Measurements from ENCODE around the gene CYSRT1.
A peak's percentile ranks its signal among the peaks of the same experiment; 100 is the strongest.

The CYSRT1 gene

GRCh38 chr9:137200311-137201204 lies 24.4 kb upstream of the CYSRT1 start, which contains the start of gene TPRN:
Gene TPRN (minus strand): TSS chr9:137200741. CDS start chr9:137200711, 30 bp downstream.
- ChIA-PET POLR2A (interaction anchor here (0.6 to 1.1 kb wide), 5 partner anchors 11 to 496 kb away, joined by 3 to 6 read pairs (median 4); partner anchors contain the start of gene ARRDC1), CTCF (interaction anchor here (2.5 to 2.6 kb wide), 2 partner anchors 11 to 13 kb away, joined by 5 to 14 read pairs; no protein-coding TSS in a partner anchor)
- Histone ChIP-seq H3K27me3 (replicated peaks in 2 of 5; ENCODE audit: control insufficient read depth in 4 of 5, insufficient read depth in 5 of 5, low read length in 4 of 5) (peaks cover 0 to 9% (median 0%) of the 10 kb centered on the region in 5 experiments), H3K4me1 (ENCODE audit: control extremely low read depth in 1 of 4, control insufficient read depth in 4 of 4, insufficient read depth in 4 of 4, low read length in 3 of 4) (peaks cover 4 to 54% (median 33%) of the 10 kb centered on the region in 4 experiments), H3K36me3 (ENCODE audit: control insufficient read depth in 4 of 4, insufficient read depth in 4 of 4, low read length in 3 of 4) (no peaks in the 10 kb centered on the region), H3K27ac (ENCODE audit: insufficient read depth in 1 of 2, low read depth in 1 of 2, low read length in 2 of 2, poor library complexity in 1 of 2, severe bottlenecking in 2 of 2) (peak within 1 kb of the TSS in 1 of 2 experiments; percentile 71), H3K9me3 (ENCODE audit: control extremely low read depth in 1 of 5, control insufficient read depth in 4 of 5, insufficient read depth in 2 of 5, low read depth in 1 of 5, low read length in 4 of 5) (no peaks in the 10 kb centered on the region), H3K4me3 (ENCODE audit: control insufficient read depth in 1 of 7, extremely low read depth in 1 of 7, insufficient read depth in 4 of 7, low read depth in 2 of 7, low read length in 6 of 7) (peak within 1 kb of the TSS; percentile 69 to 92 (median 89))
- DNase-seq: peak; percentile 98 to 99 (median 99)
- 0% methylated on average over 101 of the region's 118 CpGs for WGBS (ENCODE audit: insufficient coverage)

GRCh38 chr9:137201205-137201868 lies 23.6 kb upstream of the CYSRT1 start:
- peaks cover 7 to 61% (median 40%) of the 10 kb centered on the region in 4 experiments for H3K4me1 ChIP-seq (ENCODE audit: control extremely low read depth in 1 of 4, control insufficient read depth in 4 of 4, insufficient read depth in 4 of 4, low read length in 3 of 4)
- H3K36me3 ChIP-seq (ENCODE audit: control insufficient read depth in 4 of 4, insufficient read depth in 4 of 4, low read length in 3 of 4): no peaks in the 10 kb centered on the region
- ChIA-PET CTCF (interaction anchor here (2.5 to 2.6 kb wide), 2 partner anchors 12 to 14 kb away, joined by 5 to 14 read pairs; no protein-coding TSS in a partner anchor), POLR2A (interaction anchor here (0.6 to 1.1 kb wide), 5 partner anchors 12 to 496 kb away, joined by 3 to 6 read pairs (median 4); partner anchors contain the start of gene ARRDC1)
- no peaks in the 10 kb centered on the region for H3K9me3 ChIP-seq (ENCODE audit: control extremely low read depth in 1 of 5, control insufficient read depth in 4 of 5, insufficient read depth in 2 of 5, low read depth in 1 of 5, low read length in 4 of 5)
- H3K4me3 ChIP-seq (ENCODE audit: control insufficient read depth in 1 of 7, extremely low read depth in 1 of 7, insufficient read depth in 4 of 7, low read depth in 2 of 7, low read length in 6 of 7): peak overlapping the region; percentile 69 to 92 (median 89)
- H3K27ac ChIP-seq (ENCODE audit: insufficient read depth in 1 of 2, low read depth in 1 of 2, low read length in 2 of 2, poor library complexity in 1 of 2, severe bottlenecking in 2 of 2): peak overlapping the region in 1 of 2 experiments; percentile 71
- no peak for DNase-seq
- H3K27me3 ChIP-seq (replicated peaks in 2 of 5; ENCODE audit: control insufficient read depth in 4 of 5, insufficient read depth in 5 of 5, low read length in 4 of 5): peaks cover 0 to 9% (median 0%) of the 10 kb centered on the region in 5 experiments
- 32% methylated on average over 21 of the region's 23 CpGs for WGBS (ENCODE audit: insufficient coverage)

GRCh38 chr9:137202966-137203365 lies 22.0 kb upstream of the CYSRT1 start:
- Histone ChIP-seq H3K27ac (ENCODE audit: insufficient read depth in 1 of 2, low read depth in 1 of 2, low read length in 2 of 2, poor library complexity in 1 of 2, severe bottlenecking in 2 of 2) (no peak overlapping the region), H3K27me3 (replicated peaks in 2 of 5; ENCODE audit: control insufficient read depth in 4 of 5, insufficient read depth in 5 of 5, low read length in 4 of 5) (peaks cover 0 to 9% (median 0%) of the 10 kb centered on the region in 5 experiments), H3K4me3 (ENCODE audit: control insufficient read depth in 1 of 7, extremely low read depth in 1 of 7, insufficient read depth in 4 of 7, low read depth in 2 of 7, low read length in 6 of 7) (no peak overlapping the region), H3K36me3 (ENCODE audit: control insufficient read depth in 4 of 4, insufficient read depth in 4 of 4, low read length in 3 of 4) (peaks cover 0 to 12% (median 2%) of the 10 kb centered on the region in 4 experiments), H3K9me3 (ENCODE audit: control extremely low read depth in 1 of 5, control insufficient read depth in 4 of 5, insufficient read depth in 2 of 5, low read depth in 1 of 5, low read length in 4 of 5) (no peaks in the 10 kb centered on the region), H3K4me1 (ENCODE audit: control extremely low read depth in 1 of 4, control insufficient read depth in 4 of 4, insufficient read depth in 4 of 4, low read length in 3 of 4) (peaks cover 10 to 67% (median 45%) of the 10 kb centered on the region in 4 experiments)
- POLR2A ChIA-PET: no interaction called here
- CTCF ChIA-PET: interaction anchor here (0.7 to 2.6 kb wide), 4 partner anchors 13 to 172 kb away, joined by 3 to 5 read pairs (median 4); no protein-coding TSS in a partner anchor
- no peak for DNase-seq
- over 99% methylated on average over 7 of the region's 8 CpGs for WGBS (ENCODE audit: insufficient coverage)

GRCh38 chr9:137204731-137205125 lies 20.2 kb upstream of the CYSRT1 start:
- 23% methylated on average over 21 of the region's 21 CpGs for WGBS (ENCODE audit: insufficient coverage)
- Histone ChIP-seq H3K9me3 (ENCODE audit: control extremely low read depth in 1 of 5, control insufficient read depth in 4 of 5, insufficient read depth in 2 of 5, low read depth in 1 of 5, low read length in 4 of 5) (no peaks in the 10 kb centered on the region), H3K36me3 (ENCODE audit: control insufficient read depth in 4 of 4, insufficient read depth in 4 of 4, low read length in 3 of 4) (peaks cover 0 to 15% (median 7%) of the 10 kb centered on the region in 4 experiments), H3K4me3 (ENCODE audit: control insufficient read depth in 1 of 7, extremely low read depth in 1 of 7, insufficient read depth in 4 of 7, low read depth in 2 of 7, low read length in 6 of 7) (peak overlapping the region; percentile 74 to 94 (median 90)), H3K27me3 (replicated peaks in 2 of 5; ENCODE audit: control insufficient read depth in 4 of 5, insufficient read depth in 5 of 5, low read length in 4 of 5) (peaks cover 0 to under 1% (median 0%) of the 10 kb centered on the region in 5 experiments), H3K27ac (ENCODE audit: insufficient read depth in 1 of 2, low read depth in 1 of 2, low read length in 2 of 2, poor library complexity in 1 of 2, severe bottlenecking in 2 of 2) (peak overlapping the region; percentile 85 to 93), H3K4me1 (ENCODE audit: control extremely low read depth in 1 of 4, control insufficient read depth in 4 of 4, insufficient read depth in 4 of 4, low read length in 3 of 4) (peaks cover 10 to 49% (median 37%) of the 10 kb centered on the region in 4 experiments)
- POLR2A ChIA-PET: no interaction called here
- DNase-seq: no peak
- CTCF ChIA-PET: interaction anchor here (0.7 to 2.5 kb wide), 6 partner anchors 11 to 94 kb away, joined by 3 to 11 read pairs (median 4); partner anchors contain the start of gene RNF224

GRCh38 chr9:137205126-137206069 lies 19.6 kb upstream of the CYSRT1 start, which contains the start of the genes NDOR1 and TMEM203:
Gene NDOR1 (plus strand): TSS chr9:137205700. CDS start chr9:137205778, 78 bp downstream.
Gene TMEM203 (minus strand): TSS chr9:137205648. CDS start chr9:137205414, 234 bp downstream.
- Histone ChIP-seq H3K36me3 (ENCODE audit: control insufficient read depth in 4 of 4, insufficient read depth in 4 of 4, low read length in 3 of 4) (peaks cover 0 to 21% (median 7%) of the 10 kb centered on the region in 4 experiments), H3K4me1 (ENCODE audit: control extremely low read depth in 1 of 4, control insufficient read depth in 4 of 4, insufficient read depth in 4 of 4, low read length in 3 of 4) (peaks cover 10 to 47% (median 35%) of the 10 kb centered on the region in 4 experiments), H3K27ac (ENCODE audit: insufficient read depth in 1 of 2, low read depth in 1 of 2, low read length in 2 of 2, poor library complexity in 1 of 2, severe bottlenecking in 2 of 2) (peak within 1 kb of the TSS; percentile 85 to 93), H3K4me3 (ENCODE audit: control insufficient read depth in 1 of 7, extremely low read depth in 1 of 7, insufficient read depth in 4 of 7, low read depth in 2 of 7, low read length in 6 of 7) (peak within 1 kb of the TSS; percentile 74 to 94 (median 90)), H3K9me3 (ENCODE audit: control extremely low read depth in 1 of 5, control insufficient read depth in 4 of 5, insufficient read depth in 2 of 5, low read depth in 1 of 5, low read length in 4 of 5) (no peaks in the 10 kb centered on the region), H3K27me3 (replicated peaks in 2 of 5; ENCODE audit: control insufficient read depth in 4 of 5, insufficient read depth in 5 of 5, low read length in 4 of 5) (no peaks in the 10 kb centered on the region)
- POLR2A ChIA-PET: interaction anchor here (0.5 to 1.2 kb wide), 4 partner anchors 9 to 454 kb away, joined by 3 to 4 read pairs (median 4); partner anchors contain the start of genes ANAPC2 and SSNA1
- peak; percentile 87 to 92 (median 92) for DNase-seq
- WGBS (ENCODE audit: insufficient coverage): under 1% methylated on average over 96 of the region's 98 CpGs
- CTCF ChIA-PET: interaction anchor here (0.7 to 2.5 kb wide), 5 partner anchors 11 to 94 kb away, joined by 3 to 11 read pairs (median 5); partner anchors contain the start of gene RNF224

Measured in common myeloid progenitor, CD34-positive (primary cell).